Fibroblast of lung (primary cell): ENCODE results near the gene CFAP74. TPM values are rescaled to one million over a fixed set of nuclear protein-coding genes. Genes with fewer than 3 reads are reported as not detected.

ENCODE experiments used
- DNase-seq, 2 donors: peaks; one replicate each; pipeline versions ENCODE4 v3.0.0 to v3.0.0-alpha.2; 2010; ENCODE audit warnings: low read depth in 2 of 2
- H2AFZ ChIP-seq: 2 replicates; pipeline ENCODE4 v1.5.1; 2012; ENCODE audit warnings: low read length, control low read depth, inconsistent platforms
- H3K27ac ChIP-seq: 2 replicates; pipeline ENCODE4 v1.5.1; 2011; ENCODE audit warnings: low read length, control low read depth; ENCODE audit not compliant: insufficient read depth
- H3K27me3 ChIP-seq: 2 replicates; pipeline ENCODE4 v1.5.1; 2011; ENCODE audit warnings: mild to moderate bottlenecking, low read length; ENCODE audit not compliant: control insufficient read depth, insufficient read depth
- H3K36me3 ChIP-seq: 2 replicates; pipeline ENCODE4 v1.5.1; 2011; ENCODE audit warnings: low read length; ENCODE audit not compliant: control insufficient read depth, insufficient read depth
- H3K4me1 ChIP-seq: 2 replicates; pipeline ENCODE4 v1.5.1; 2011; ENCODE audit warnings: low read length; ENCODE audit not compliant: control insufficient read depth, insufficient read depth; ENCODE audit errors: extremely low read depth
- H3K4me2 ChIP-seq: 2 replicates; pipeline ENCODE4 v1.5.1; 2011; ENCODE audit warnings: low read length, control low read depth; ENCODE audit not compliant: insufficient read depth; ENCODE audit errors: extremely low read depth
- H3K4me3 ChIP-seq, 4 experiments: fragments of 200-600 bp in 1 of 4; sonication (generic) in 1 of 4; replicated peaks in 1 of 4; 2 replicates each; pipeline ENCODE4 v1.5.1; 2011 to 2016; ENCODE audit warnings: low read length in 4 of 4, low read depth in 3 of 4, mild to moderate bottlenecking in 3 of 4, control low read depth in 2 of 4, inconsistent platforms in 1 of 4, mixed read lengths in 1 of 4; ENCODE audit not compliant: insufficient read depth in 1 of 4; ENCODE audit errors: control extremely low read depth in 1 of 4
- H3K79me2 ChIP-seq: 2 replicates; pipeline ENCODE4 v1.5.1; 2012; ENCODE audit warnings: mild to moderate bottlenecking, low read length, inconsistent platforms; ENCODE audit not compliant: control insufficient read depth, insufficient read depth
- H3K9ac ChIP-seq: 2 replicates; pipeline ENCODE4 v1.5.1; 2011; ENCODE audit warnings: mild to moderate bottlenecking, low read length, control low read depth; ENCODE audit not compliant: insufficient read depth
- H3K9me3 ChIP-seq: 2 replicates; pipeline ENCODE4 v1.5.1; 2012; ENCODE audit warnings: low read depth, low read length; ENCODE audit not compliant: control insufficient read depth, insufficient read depth
- H4K20me1 ChIP-seq: 2 replicates; pipeline ENCODE4 v1.5.1; 2011; ENCODE audit warnings: low read length; ENCODE audit not compliant: control insufficient read depth, insufficient read depth; ENCODE audit errors: extremely low read depth
- CTCF ChIP-seq, 2 donors: IDR thresholded peaks in 1 of 2; conservative IDR thresholded peaks in 1 of 2; 1 replicate in 1 of 2; 2 replicates in 1 of 2; pipeline ENCODE4 v1.5.1; 2011 to 2012; ENCODE audit warnings: low read length in 2 of 2, control low read depth in 1 of 2, inconsistent platforms in 1 of 2, low read depth in 1 of 2, mild to moderate bottlenecking in 1 of 2
- EZH2 ChIP-seq: IDR thresholded peaks from 2 replicates; pipeline ENCODE4 v1.5.1; 2012; ENCODE audit warnings: low read length, control low read depth, mild to moderate bottlenecking; ENCODE audit errors: missing control alignments
- polyA plus RNA-seq, 2 donors: library from polyadenylated mRNA; depleted of rRNA in 1 of 2; stranded (reverse) in 1 of 2; unstranded in 1 of 2; fragments of >200 nt; gene quantifications; 2 replicates each; pipeline ENCODE4 v1.2.1, GENCODE V29; 2011 to 2012; ENCODE audit warnings: missing spikeins in 1 of 2
- total RNA-seq: library from RNA; depleted of rRNA; stranded (reverse); fragments of >200 nt; gene quantifications from 2 replicates; pipeline ENCODE4 v1.2.1, GENCODE V29; 2014

The CFAP74 gene
- total and polyA plus RNA-seq, 2 donors (not counting 1 experiment from before 2014, with no cell fraction given) = not detected

- Histone ChIP-seq H3K9ac (no peak overlapping the region), H4K20me1 (no peaks in the 10 kb centered on the region), H3K27me3 (peaks cover 2% of the 10 kb centered on the region), H3K4me3 (no peak overlapping the region), H3K4me1 (no peaks in the 10 kb centered on the region), H3K9me3 (no peaks in the 10 kb centered on the region), H3K27ac (no peak overlapping the region), H3K4me2 (peak overlapping the region; percentile 6), H3K36me3 (no peaks in the 10 kb centered on the region), H3K79me2 (no peaks in the 10 kb centered on the region), H2AFZ (no peak overlapping the region)
- DNase-seq = peak; percentile 4 to 22
- TF ChIP-seq EZH2 = no peak
- peak; percentile 74 to 75 for TF ChIP-seq CTCF (conservative IDR thresholded peaks at IDR 0.05 in 1 of 2, IDR thresholded peaks at IDR 0.05 in 1 of 2; ENCODE audit: low read depth in 1 of 2, low read length in 2 of 2)
These were observed 59.6 kb downstream of the CFAP74 start for GRCh38 chr1:1943834-1944570.

DNA sequence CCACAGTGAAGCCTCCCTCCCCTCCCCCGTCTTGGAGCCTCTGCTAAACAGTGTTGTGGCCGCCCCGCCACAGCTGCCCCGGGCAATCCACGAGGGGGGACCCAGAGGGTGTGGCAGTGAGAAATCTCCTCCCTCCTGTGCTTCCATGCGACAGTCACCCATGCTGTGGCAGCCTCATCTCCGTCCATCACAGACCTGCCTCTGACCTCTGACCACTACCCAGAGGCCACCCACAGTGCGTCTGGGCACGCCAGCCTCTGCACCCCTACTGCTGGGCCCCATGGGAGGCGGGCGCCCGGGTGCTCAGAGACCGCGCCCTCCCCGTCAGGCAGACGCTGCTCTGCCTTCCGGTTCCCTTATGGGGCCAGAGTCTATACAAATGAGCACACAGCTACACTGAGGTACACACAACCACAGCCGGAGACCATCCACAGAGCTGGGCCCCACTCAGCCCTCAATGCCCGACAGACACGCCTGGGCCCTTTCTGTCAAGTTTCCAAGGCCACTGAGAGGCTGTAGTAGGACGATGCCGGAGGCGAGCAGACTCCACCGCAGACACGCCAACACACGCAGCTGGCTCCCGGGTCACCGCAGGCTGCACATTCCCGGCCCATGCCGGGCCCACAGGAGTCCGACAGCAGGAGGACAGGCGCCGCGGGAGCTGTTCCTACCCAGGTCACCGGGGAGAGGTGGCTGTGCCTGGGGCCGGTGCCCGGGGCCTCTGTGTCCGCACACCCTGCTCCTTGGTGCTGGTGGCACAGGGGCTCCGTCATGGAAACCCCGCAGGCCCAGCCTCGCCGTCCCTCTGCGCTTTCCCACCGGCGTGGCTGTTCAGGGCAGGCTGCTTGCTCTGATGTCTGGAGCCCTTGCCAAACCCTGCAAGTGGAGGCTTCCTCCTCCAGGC lies 60.6 kb downstream of the CFAP74 start:
- no peaks in the 10 kb centered on the region for H4K20me1 ChIP-seq
- H3K4me2 ChIP-seq = no peak overlapping the region
- H3K4me1 ChIP-seq = no peaks in the 10 kb centered on the region
- no peak overlapping the region for H3K27ac ChIP-seq
- no peaks in the 10 kb centered on the region for H3K36me3 ChIP-seq
- no peak overlapping the region for H3K4me3 ChIP-seq
- no peak overlapping the region for H3K9ac ChIP-seq
- H3K9me3 ChIP-seq = no peaks in the 10 kb centered on the region
- TF ChIP-seq EZH2 = no peak
- no peak for TF ChIP-seq CTCF (conservative IDR thresholded peaks at IDR 0.05 in 1 of 2, IDR thresholded peaks at IDR 0.05 in 1 of 2; ENCODE audit: low read depth in 1 of 2, low read length in 2 of 2)
- no peaks in the 10 kb centered on the region for H3K79me2 ChIP-seq
- no peak overlapping the region for H2AFZ ChIP-seq
- DNase-seq = no peak
- H3K27me3 ChIP-seq = peaks cover 2% of the 10 kb centered on the region
